BE2C (cell line): ENCODE measurements around the gene SHOC2.
"Not testable (repeated sequence)": the region's sequence is repeated elsewhere in the genome, so short reads cannot be mapped to it uniquely, and the experiment has no call there.

Experiments
- DNase-seq: peaks from one replicate; pipeline ENCODE4 v3.0.0-alpha.2; 2020
- H3K27me3 ChIP-seq: fragments of 250-450 bp; sonication (Bioruptor Pico); 2 replicates; pipeline ENCODE4 v1.5.1; 2020; ENCODE audit warnings: mild to moderate bottlenecking
- H3K36me3 ChIP-seq: fragments of 250-450 bp; sonication (Bioruptor Pico); 2 replicates; pipeline ENCODE4 v1.5.1; 2020; ENCODE audit warnings: mild to moderate bottlenecking
- H3K4me1 ChIP-seq: fragments of 250-450 bp; sonication (Bioruptor Pico); 2 replicates; pipeline ENCODE4 v1.5.1; 2020
- H3K4me3 ChIP-seq: 2 replicates; pipeline ENCODE4 v1.5.1; 2011; ENCODE audit warnings: low read depth, low read length
- H3K9me3 ChIP-seq: fragments of 250-450 bp; sonication (Bioruptor Pico); 2 replicates; pipeline ENCODE4 v1.5.1; 2020
- TF ChIP-seq, protein P1 (sequence below): IDR thresholded peaks from 2 replicates; pipeline ENCODE4 v1.5.1; 2012; ENCODE audit warnings: mild to moderate bottlenecking, low read depth, low read length

SHOC2 gene

GRCh38 chr10:110910138-110910537 is 9.3 kb upstream of the SHOC2 start:
- no peaks in the 10 kb centered on the region for H3K4me1 ChIP-seq
- TF ChIP-seq, protein P1, sequence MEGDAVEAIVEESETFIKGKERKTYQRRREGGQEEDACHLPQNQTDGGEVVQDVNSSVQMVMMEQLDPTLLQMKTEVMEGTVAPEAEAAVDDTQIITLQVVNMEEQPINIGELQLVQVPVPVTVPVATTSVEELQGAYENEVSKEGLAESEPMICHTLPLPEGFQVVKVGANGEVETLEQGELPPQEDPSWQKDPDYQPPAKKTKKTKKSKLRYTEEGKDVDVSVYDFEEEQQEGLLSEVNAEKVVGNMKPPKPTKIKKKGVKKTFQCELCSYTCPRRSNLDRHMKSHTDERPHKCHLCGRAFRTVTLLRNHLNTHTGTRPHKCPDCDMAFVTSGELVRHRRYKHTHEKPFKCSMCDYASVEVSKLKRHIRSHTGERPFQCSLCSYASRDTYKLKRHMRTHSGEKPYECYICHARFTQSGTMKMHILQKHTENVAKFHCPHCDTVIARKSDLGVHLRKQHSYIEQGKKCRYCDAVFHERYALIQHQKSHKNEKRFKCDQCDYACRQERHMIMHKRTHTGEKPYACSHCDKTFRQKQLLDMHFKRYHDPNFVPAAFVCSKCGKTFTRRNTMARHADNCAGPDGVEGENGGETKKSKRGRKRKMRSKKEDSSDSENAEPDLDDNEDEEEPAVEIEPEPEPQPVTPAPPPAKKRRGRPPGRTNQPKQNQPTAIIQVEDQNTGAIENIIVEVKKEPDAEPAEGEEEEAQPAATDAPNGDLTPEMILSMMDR = no peak
- H3K9me3 ChIP-seq = no peaks in the 10 kb centered on the region
- no peak for DNase-seq
- no peaks in the 10 kb centered on the region for H3K27me3 ChIP-seq
- H3K4me3 ChIP-seq = no peak overlapping the region
- H3K36me3 ChIP-seq = no peaks in the 10 kb centered on the region

DNA sequence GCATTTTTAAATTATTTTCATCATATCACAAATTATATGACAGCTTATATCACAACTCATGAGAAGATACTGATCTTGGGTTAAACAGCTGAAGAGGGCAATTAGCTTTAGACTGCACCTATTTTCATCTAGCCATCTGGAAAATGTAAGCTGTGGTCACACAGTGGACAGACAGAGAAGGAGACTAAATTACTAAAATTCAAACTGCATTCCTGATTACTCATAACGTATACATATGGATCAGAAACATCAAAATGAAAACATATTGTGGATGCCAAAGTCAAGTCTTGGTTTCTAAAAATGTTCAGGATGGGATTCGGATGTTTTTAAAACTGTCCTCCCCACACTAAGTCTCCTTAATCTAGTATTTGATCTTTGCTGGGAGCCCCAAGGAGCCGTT is 7.0 kb upstream of the SHOC2 start:
- H3K4me3 ChIP-seq = no peak overlapping the region
- TF ChIP-seq, protein P1 = no peak
- DNase-seq = no peak
- no peaks in the 10 kb centered on the region for H3K4me1 ChIP-seq
- no peaks in the 10 kb centered on the region for H3K27me3 ChIP-seq
- H3K9me3 ChIP-seq = no peaks in the 10 kb centered on the region
- no peaks in the 10 kb centered on the region for H3K36me3 ChIP-seq

GRCh38 chr10:110914431-110914830 is 5.0 kb upstream of the SHOC2 start:
- no peaks in the 10 kb centered on the region for H3K9me3 ChIP-seq
- DNase-seq = no peak
- H3K4me3 ChIP-seq = no peak overlapping the region
- TF ChIP-seq, protein P1 = no peak
- no peaks in the 10 kb centered on the region for H3K27me3 ChIP-seq
- no peaks in the 10 kb centered on the region for H3K36me3 ChIP-seq
- no peaks in the 10 kb centered on the region for H3K4me1 ChIP-seq

DNA sequence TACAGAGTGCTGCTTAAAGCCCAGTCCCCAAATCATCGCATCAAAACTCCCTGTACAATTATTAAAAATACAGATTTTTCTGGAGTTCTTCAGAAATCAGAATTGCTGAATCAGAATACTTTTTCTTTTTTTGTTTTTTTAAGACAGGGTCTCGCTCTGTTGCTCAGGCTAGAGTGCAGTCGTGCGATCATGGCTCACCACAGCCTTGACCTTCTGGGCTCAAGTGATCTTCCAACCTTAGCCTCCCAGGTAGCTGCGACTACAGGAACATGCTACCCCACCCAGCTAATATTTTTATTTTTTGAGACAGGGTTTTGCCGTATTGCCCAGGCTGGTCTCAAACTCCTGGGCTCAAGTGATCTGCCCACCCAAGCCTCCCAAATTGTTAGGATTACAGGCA is 4.4 kb upstream of the SHOC2 start:
- TF ChIP-seq, protein P1 = no peak
- H3K4me1 ChIP-seq = no peaks in the 10 kb centered on the region
- DNase-seq = no peak
- H3K27me3 ChIP-seq = no peaks in the 10 kb centered on the region
- no peaks in the 10 kb centered on the region for H3K36me3 ChIP-seq
- H3K4me3 ChIP-seq = no peak overlapping the region
- no peaks in the 10 kb centered on the region for H3K9me3 ChIP-seq

DNA sequence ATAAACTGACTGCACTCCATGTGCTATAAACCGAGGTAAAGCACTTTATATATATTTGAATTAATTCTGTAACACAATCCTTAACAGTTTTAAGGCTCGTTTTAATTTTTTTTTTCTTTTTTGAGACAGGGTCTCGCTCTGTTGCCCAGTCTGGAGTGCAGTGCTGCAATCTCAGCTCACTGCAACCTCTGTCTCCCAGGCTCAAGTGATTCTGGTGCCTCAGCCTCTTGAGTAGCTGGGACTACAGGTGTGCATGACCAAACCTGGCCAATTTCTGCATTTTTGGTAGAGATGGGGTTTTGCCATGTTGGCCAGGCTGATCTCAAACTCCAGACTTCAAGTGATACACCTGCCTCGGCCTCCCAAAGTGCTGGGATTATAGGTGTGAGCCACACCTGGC is 3.8 kb upstream of the SHOC2 start:
- not testable (repeated sequence) for H3K4me3 ChIP-seq, H3K4me1 ChIP-seq, H3K27me3 ChIP-seq, DNase-seq, H3K9me3 ChIP-seq, H3K36me3 ChIP-seq

GRCh38 chr10:110916554-110917346 is 2.7 kb upstream of the SHOC2 start:
- H3K9me3 ChIP-seq = no peaks in the 10 kb centered on the region
- no peaks in the 10 kb centered on the region for H3K27me3 ChIP-seq
- H3K36me3 ChIP-seq = no peaks in the 10 kb centered on the region
- H3K4me3 ChIP-seq = no peak overlapping the region
- TF ChIP-seq, protein P1 = no peak
- H3K4me1 ChIP-seq = no peaks in the 10 kb centered on the region
- DNase-seq = no peak
